ENCODE data around the gene CYTH3.
A peak's percentile ranks its signal among the peaks of the same experiment; 100 is the strongest.

The CYTH3 gene

DNA sequence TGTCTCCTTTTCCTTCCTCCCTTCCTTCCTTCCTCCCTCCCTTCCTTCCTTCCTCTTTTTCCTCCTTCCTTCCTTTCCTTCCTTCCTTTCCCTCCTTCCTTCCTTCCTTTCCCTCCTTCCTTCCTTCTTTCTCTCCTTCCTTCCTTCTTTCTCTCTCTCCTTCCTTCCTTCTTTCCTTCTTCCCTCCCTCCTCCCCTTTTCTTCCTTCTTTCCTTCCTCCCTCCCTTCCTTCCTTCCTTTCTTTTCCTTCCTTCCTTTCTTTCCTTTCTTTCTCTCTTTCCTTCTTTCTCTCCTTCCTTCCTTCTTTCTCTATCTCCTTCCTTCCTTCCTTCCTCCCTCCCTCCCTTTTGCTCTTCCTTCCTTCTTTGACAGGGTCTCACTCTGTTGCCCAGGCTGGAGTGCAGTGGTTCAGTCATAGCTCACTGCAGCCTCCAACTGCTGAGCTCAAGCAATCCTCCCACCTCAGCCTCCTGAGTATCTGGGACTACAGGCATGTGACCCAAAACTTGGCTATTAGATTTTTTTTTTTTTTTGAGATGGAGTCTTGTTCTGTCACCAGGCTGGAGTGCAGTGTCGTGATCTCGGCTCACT, 15.9 kb upstream of the CYTH3 start:
- H3K4me1 ChIP-seq (ENCODE audit: control insufficient read depth in 2 of 2, insufficient read depth in 1 of 2, low read depth in 1 of 2, low read length in 2 of 2): no peaks in the 10 kb centered on the region
- H3K27ac ChIP-seq (replicated peaks; ENCODE audit: low read length): no peak overlapping the region
- no CpG with 5 or more reads among the region's 2 CpGs for WGBS, 2 donors (ENCODE audit: extremely low coverage in 2 of 2, insufficient read length in 2 of 2, insufficient replicate concordance in 1 of 2)
- H3K27me3 ChIP-seq (ENCODE audit: control insufficient read depth in 3 of 3, insufficient read depth in 3 of 3, low read depth in 1 of 3, low read length in 3 of 3): no peaks in the 10 kb centered on the region
- no peak overlapping the region for H2BK12ac ChIP-seq (ENCODE audit: low read length)
- H3K9ac ChIP-seq (ENCODE audit: low read depth, low read length, poor library complexity): no peak overlapping the region
- H3K14ac ChIP-seq (ENCODE audit: low read length): no peak overlapping the region
- no peak overlapping the region for H4K91ac ChIP-seq (ENCODE audit: low read depth, low read length, poor library complexity)
- no peak overlapping the region for H3K23ac ChIP-seq (ENCODE audit: low read depth, low read length, poor library complexity)
- H3K4me3 ChIP-seq (ENCODE audit: low read length in 2 of 2): no peak overlapping the region
- H2AK5ac ChIP-seq (ENCODE audit: low read depth, low read length): no peak overlapping the region
- H2BK120ac ChIP-seq (ENCODE audit: low read depth, low read length): no peak overlapping the region
- no peaks in the 10 kb centered on the region for H3K79me1 ChIP-seq (ENCODE audit: low read depth, low read length)
- no peaks in the 10 kb centered on the region for H3K36me3 ChIP-seq (replicated peaks in 1 of 2; ENCODE audit: control insufficient read depth in 2 of 2, insufficient read depth in 2 of 2, low read length in 2 of 2)
- no peak overlapping the region for H3K4me2 ChIP-seq (ENCODE audit: insufficient read depth, low read length, poor library complexity, severe bottlenecking)
- no peak for DNase-seq (ENCODE audit: low spot score)
- H4K8ac ChIP-seq (ENCODE audit: low read depth, low read length): no peak overlapping the region
- H2BK15ac ChIP-seq (ENCODE audit: low read length): no peak overlapping the region
- H3K4ac ChIP-seq (ENCODE audit: low read length): no peak overlapping the region
- H3K18ac ChIP-seq (ENCODE audit: low read length): no peak overlapping the region
- no peaks in the 10 kb centered on the region for H3K9me3 ChIP-seq (replicated peaks in 1 of 2; ENCODE audit: control insufficient read depth in 2 of 2, insufficient read depth in 1 of 2, low read depth in 1 of 2, low read length in 2 of 2)
- no peak overlapping the region for H2BK5ac ChIP-seq (ENCODE audit: low read length)
- no peak overlapping the region for H2AFZ ChIP-seq (ENCODE audit: low read length)

DNA sequence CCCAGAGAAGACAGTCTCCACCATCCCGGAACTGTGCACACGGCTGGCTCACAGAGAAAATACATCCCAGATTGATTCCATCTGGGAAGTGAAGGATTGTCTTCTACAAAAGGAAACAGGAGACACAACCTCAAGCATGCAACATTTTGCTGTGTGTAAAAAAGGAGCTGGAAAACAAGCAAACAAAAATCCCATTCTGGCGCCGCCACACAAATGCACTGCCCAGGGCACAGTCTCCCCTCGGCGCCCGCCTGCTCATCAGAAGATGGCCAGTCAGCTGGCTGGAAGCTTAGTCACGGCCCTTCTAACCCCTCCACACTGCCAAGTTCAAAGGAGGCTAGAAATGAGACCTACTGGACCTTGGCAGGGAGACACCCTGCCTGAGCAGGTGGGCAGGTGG, 14.1 kb upstream of the CYTH3 start:
- no peak overlapping the region for H3K18ac ChIP-seq (ENCODE audit: low read length)
- no peak overlapping the region for H4K91ac ChIP-seq (ENCODE audit: low read depth, low read length, poor library complexity)
- no peak overlapping the region for H2AK5ac ChIP-seq (ENCODE audit: low read depth, low read length)
- H2BK5ac ChIP-seq (ENCODE audit: low read length): no peak overlapping the region
- no peaks in the 10 kb centered on the region for H3K4me1 ChIP-seq (ENCODE audit: control insufficient read depth in 2 of 2, insufficient read depth in 1 of 2, low read depth in 1 of 2, low read length in 2 of 2)
- H3K4me2 ChIP-seq (ENCODE audit: insufficient read depth, low read length, poor library complexity, severe bottlenecking): no peak overlapping the region
- WGBS, 2 donors (ENCODE audit: extremely low coverage in 2 of 2, insufficient read length in 2 of 2, insufficient replicate concordance in 1 of 2): no CpG with 5 or more reads among the region's 8 CpGs
- no peak overlapping the region for H3K9ac ChIP-seq (ENCODE audit: low read depth, low read length, poor library complexity)
- H3K79me1 ChIP-seq (ENCODE audit: low read depth, low read length): no peaks in the 10 kb centered on the region
- H3K23ac ChIP-seq (ENCODE audit: low read depth, low read length, poor library complexity): no peak overlapping the region
- H3K4ac ChIP-seq (ENCODE audit: low read length): no peak overlapping the region
- no peak overlapping the region for H2BK12ac ChIP-seq (ENCODE audit: low read length)
- no peak overlapping the region for H2AFZ ChIP-seq (ENCODE audit: low read length)
- no peak overlapping the region for H3K4me3 ChIP-seq (ENCODE audit: low read length in 2 of 2)
- no peak overlapping the region for H3K27ac ChIP-seq (replicated peaks; ENCODE audit: low read length)
- no peaks in the 10 kb centered on the region for H3K27me3 ChIP-seq (ENCODE audit: control insufficient read depth in 3 of 3, insufficient read depth in 3 of 3, low read depth in 1 of 3, low read length in 3 of 3)
- no peak overlapping the region for H2BK15ac ChIP-seq (ENCODE audit: low read length)
- H4K8ac ChIP-seq (ENCODE audit: low read depth, low read length): no peak overlapping the region
- no peak overlapping the region for H2BK120ac ChIP-seq (ENCODE audit: low read depth, low read length)
- H3K9me3 ChIP-seq (replicated peaks in 1 of 2; ENCODE audit: control insufficient read depth in 2 of 2, insufficient read depth in 1 of 2, low read depth in 1 of 2, low read length in 2 of 2): no peaks in the 10 kb centered on the region
- no peak for DNase-seq (ENCODE audit: low spot score)
- H3K14ac ChIP-seq (ENCODE audit: low read length): no peak overlapping the region
- no peaks in the 10 kb centered on the region for H3K36me3 ChIP-seq (replicated peaks in 1 of 2; ENCODE audit: control insufficient read depth in 2 of 2, insufficient read depth in 2 of 2, low read length in 2 of 2)

DNA sequence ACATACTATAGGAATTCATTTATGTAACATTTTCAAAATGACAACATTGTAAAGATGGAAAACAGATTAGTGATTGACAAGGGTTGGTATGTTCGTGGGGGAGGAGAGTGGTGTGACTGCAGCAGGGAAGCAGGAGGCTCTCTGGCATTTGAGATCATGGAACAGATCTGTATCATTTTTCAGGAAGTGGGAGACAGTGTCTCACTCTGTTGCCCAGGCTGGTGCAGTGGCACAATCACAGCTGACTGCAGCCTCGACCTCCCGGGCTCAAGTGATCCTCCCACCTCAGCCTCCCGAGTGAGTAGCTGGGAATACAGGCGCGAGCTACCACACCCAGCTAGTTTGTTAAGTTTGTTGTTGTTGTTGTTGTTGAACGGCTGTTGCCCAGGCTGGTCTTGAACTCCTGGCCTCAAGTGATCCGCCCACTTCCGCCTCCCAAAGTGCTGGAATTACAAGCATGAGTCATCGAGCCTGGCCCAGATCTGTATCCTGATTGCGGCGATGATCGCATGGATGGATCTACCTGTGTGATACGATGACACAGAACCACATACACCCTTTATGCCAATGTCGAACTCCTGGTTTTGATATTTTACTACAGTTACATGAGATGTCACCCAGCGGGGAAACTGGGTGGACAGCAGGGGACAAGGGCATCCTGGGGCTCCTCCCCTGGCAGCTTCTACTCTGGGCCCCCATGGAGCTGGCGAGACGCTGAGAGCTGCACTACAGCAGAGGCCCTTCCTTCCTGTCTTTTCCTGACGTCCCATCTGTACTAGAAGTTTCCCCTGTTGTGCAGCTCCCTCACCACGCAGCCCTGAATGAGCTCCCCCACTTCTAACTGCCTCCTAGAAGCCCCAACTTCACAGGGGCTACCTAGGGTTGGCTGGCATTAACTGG, 12.3 kb upstream of the CYTH3 start:
- Histone ChIP-seq H3K4me2 (ENCODE audit: insufficient read depth, low read length, poor library complexity, severe bottlenecking) (no peak overlapping the region), H4K8ac (ENCODE audit: low read depth, low read length) (no peak overlapping the region), H3K18ac (ENCODE audit: low read length) (peak overlapping the region; percentile 13), H3K9ac (ENCODE audit: low read depth, low read length, poor library complexity) (no peak overlapping the region), H2BK120ac (ENCODE audit: low read depth, low read length) (no peak overlapping the region), H3K14ac (ENCODE audit: low read length) (no peak overlapping the region), H3K27me3 (ENCODE audit: control insufficient read depth in 3 of 3, insufficient read depth in 3 of 3, low read depth in 1 of 3, low read length in 3 of 3) (no peaks in the 10 kb centered on the region), H3K27ac (replicated peaks; ENCODE audit: low read length) (no peak overlapping the region), H3K4me1 (ENCODE audit: control insufficient read depth in 2 of 2, insufficient read depth in 1 of 2, low read depth in 1 of 2, low read length in 2 of 2) (no peaks in the 10 kb centered on the region), H3K79me1 (ENCODE audit: low read depth, low read length) (no peaks in the 10 kb centered on the region), H3K9me3 (replicated peaks in 1 of 2; ENCODE audit: control insufficient read depth in 2 of 2, insufficient read depth in 1 of 2, low read depth in 1 of 2, low read length in 2 of 2) (no peaks in the 10 kb centered on the region), H2AK5ac (ENCODE audit: low read depth, low read length) (no peak overlapping the region), H2AFZ (ENCODE audit: low read length) (no peak overlapping the region), H2BK15ac (ENCODE audit: low read length) (no peak overlapping the region), H4K91ac (ENCODE audit: low read depth, low read length, poor library complexity) (no peak overlapping the region), H3K4ac (ENCODE audit: low read length) (no peak overlapping the region), H2BK12ac (ENCODE audit: low read length) (no peak overlapping the region), H2BK5ac (ENCODE audit: low read length) (no peak overlapping the region), H3K4me3 (ENCODE audit: low read length in 2 of 2) (no peak overlapping the region), H3K36me3 (replicated peaks in 1 of 2; ENCODE audit: control insufficient read depth in 2 of 2, insufficient read depth in 2 of 2, low read length in 2 of 2) (no peaks in the 10 kb centered on the region), H3K23ac (ENCODE audit: low read depth, low read length, poor library complexity) (no peak overlapping the region)
- no CpG with 5 or more reads among the region's 20 CpGs for WGBS, 2 donors (ENCODE audit: extremely low coverage in 2 of 2, insufficient read length in 2 of 2, insufficient replicate concordance in 1 of 2)
- DNase-seq (ENCODE audit: low spot score): no peak

DNA sequence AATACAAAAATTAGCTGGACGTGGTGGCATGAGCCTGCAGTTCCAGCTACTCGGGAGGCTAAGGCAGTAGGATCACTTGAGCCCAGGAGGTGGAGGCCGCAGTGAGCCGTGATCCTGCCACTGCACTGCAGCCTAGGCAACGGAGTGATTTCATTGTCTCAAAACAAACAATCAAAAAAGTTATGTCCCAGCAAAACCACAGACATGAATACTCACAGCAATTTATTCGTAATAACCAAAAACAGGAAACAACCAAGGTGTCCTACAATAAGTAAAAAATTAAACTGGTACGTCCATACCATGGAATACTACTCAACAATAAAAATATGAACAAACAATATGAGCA, 11.6 kb upstream of the CYTH3 start:
- Histone ChIP-seq H3K4me3 (ENCODE audit: low read length in 2 of 2) (no peak overlapping the region), H3K4me2 (ENCODE audit: insufficient read depth, low read length, poor library complexity, severe bottlenecking) (no peak overlapping the region), H2AFZ (ENCODE audit: low read length) (no peak overlapping the region), H3K27me3 (ENCODE audit: control insufficient read depth in 3 of 3, insufficient read depth in 3 of 3, low read depth in 1 of 3, low read length in 3 of 3) (no peaks in the 10 kb centered on the region), H2BK5ac (ENCODE audit: low read length) (no peak overlapping the region), H3K4me1 (ENCODE audit: control insufficient read depth in 2 of 2, insufficient read depth in 1 of 2, low read depth in 1 of 2, low read length in 2 of 2) (no peaks in the 10 kb centered on the region), H3K9ac (ENCODE audit: low read depth, low read length, poor library complexity) (no peak overlapping the region), H3K9me3 (replicated peaks in 1 of 2; ENCODE audit: control insufficient read depth in 2 of 2, insufficient read depth in 1 of 2, low read depth in 1 of 2, low read length in 2 of 2) (no peaks in the 10 kb centered on the region), H3K14ac (ENCODE audit: low read length) (no peak overlapping the region), H3K4ac (ENCODE audit: low read length) (no peak overlapping the region), H2BK15ac (ENCODE audit: low read length) (no peak overlapping the region), H3K36me3 (replicated peaks in 1 of 2; ENCODE audit: control insufficient read depth in 2 of 2, insufficient read depth in 2 of 2, low read length in 2 of 2) (no peaks in the 10 kb centered on the region), H4K8ac (ENCODE audit: low read depth, low read length) (no peak overlapping the region), H3K27ac (replicated peaks; ENCODE audit: low read length) (no peak overlapping the region), H2BK120ac (ENCODE audit: low read depth, low read length) (no peak overlapping the region), H4K91ac (ENCODE audit: low read depth, low read length, poor library complexity) (no peak overlapping the region), H2BK12ac (ENCODE audit: low read length) (no peak overlapping the region), H3K79me1 (ENCODE audit: low read depth, low read length) (no peaks in the 10 kb centered on the region), H3K18ac (ENCODE audit: low read length) (no peak overlapping the region), H2AK5ac (ENCODE audit: low read depth, low read length) (no peak overlapping the region), H3K23ac (ENCODE audit: low read depth, low read length, poor library complexity) (no peak overlapping the region)
- DNase-seq (ENCODE audit: low spot score): no peak
- no CpG with 5 or more reads among the region's 7 CpGs for WGBS, 2 donors (ENCODE audit: extremely low coverage in 2 of 2, insufficient read length in 2 of 2, insufficient replicate concordance in 1 of 2)
